ENCODE measurements around the gene INO80D.
A peak's percentile ranks its signal among the peaks of the same experiment; 100 is the strongest.

Gene INO80D

DNA sequence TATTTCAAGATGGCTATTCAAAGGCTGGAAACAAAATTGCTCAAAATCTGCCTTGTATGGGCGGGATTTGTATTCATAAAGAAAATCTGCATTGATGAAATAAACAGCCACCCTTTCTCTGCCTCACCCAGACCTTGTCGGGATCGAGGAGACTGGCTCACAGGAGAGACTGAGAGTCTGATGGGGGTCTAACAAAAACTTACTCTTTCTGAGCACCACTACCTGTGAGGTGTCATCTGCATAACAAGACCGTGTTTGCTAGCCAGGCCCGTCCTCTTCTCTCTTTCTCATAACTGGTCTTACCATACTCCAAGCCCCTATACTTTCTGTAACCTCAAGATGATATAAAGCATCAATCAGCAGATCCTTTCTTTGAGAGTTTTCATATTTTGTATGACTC, 115.6 kb downstream of the INO80D start:
- Mint-ChIP-seq H3K36me3 (no peaks in the 10 kb centered on the region), H3K27ac (no peak overlapping the region), H3K27me3 (peaks cover 0 to 8% of the 10 kb centered on the region in 2 donors), H3K4me1 (peaks cover 3 to 4% of the 10 kb centered on the region in 2 donors), H3K4me3 (no peak overlapping the region), H3K9me3 (no peaks in the 10 kb centered on the region)
- ATAC-seq (replicated peaks) (no peak), DNase-seq (no peak)

- ATAC-seq (replicated peaks) (peak in 1 of 2 donors; percentile 34), DNase-seq (no peak)
- no peak overlapping the region for H3K27ac Mint-ChIP-seq
- no peak overlapping the region for H3K4me3 Mint-ChIP-seq
- peaks cover 0 to 2% of the 10 kb centered on the region in 2 donors for H3K4me1 Mint-ChIP-seq
- H3K9me3 Mint-ChIP-seq = no peaks in the 10 kb centered on the region
- H3K36me3 Mint-ChIP-seq = no peaks in the 10 kb centered on the region
- peaks cover 0 to 10% of the 10 kb centered on the region in 2 donors for H3K27me3 Mint-ChIP-seq
Observed at GRCh38 chr2:205969584-205969983, 116.4 kb downstream of the INO80D start.

DNA sequence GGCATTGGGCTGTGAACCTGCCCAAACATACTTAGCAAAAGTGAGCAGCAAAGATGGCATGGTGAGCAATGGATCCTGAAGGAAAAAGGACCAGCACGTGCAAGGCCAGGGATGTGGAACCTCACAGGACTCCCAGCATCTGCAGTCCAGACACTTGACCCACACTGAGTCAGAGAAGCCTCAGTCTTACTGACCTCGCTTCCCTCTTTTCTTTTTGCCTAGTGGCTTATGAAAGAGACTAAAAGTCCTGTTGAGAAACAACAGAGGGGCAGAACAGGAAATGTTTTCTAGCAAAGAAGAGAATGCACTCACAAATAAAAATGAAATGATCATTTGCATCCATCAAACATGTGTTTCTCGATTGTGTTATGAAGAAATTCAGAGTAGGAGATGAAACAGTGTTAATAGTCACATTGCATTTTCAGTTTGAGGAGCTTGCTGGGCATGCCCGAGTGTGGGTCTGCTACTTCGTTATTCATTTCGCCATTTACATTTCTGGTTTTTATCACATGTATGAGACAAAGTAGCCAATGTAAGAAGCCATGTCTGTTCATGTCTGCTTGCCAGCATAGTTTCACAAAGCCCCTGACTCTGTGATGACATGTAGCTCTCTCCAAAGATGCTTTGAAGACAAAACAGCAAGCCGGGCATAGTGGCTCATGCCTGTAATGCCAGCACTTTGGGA, 118.4 kb downstream of the INO80D start:
- H3K9me3 Mint-ChIP-seq = no peaks in the 10 kb centered on the region
- ATAC-seq (replicated peaks) (no peak), DNase-seq (no peak)
- peaks cover 0 to 10% of the 10 kb centered on the region in 2 donors for H3K27me3 Mint-ChIP-seq
- H3K36me3 Mint-ChIP-seq = no peaks in the 10 kb centered on the region
- H3K4me1 Mint-ChIP-seq = peaks cover 0 to 2% of the 10 kb centered on the region in 2 donors
- H3K4me3 Mint-ChIP-seq = no peak overlapping the region
- no peak overlapping the region for H3K27ac Mint-ChIP-seq

- H3K9me3 Mint-ChIP-seq = no peaks in the 10 kb centered on the region
- no peak overlapping the region for H3K4me3 Mint-ChIP-seq
- no peak for ATAC-seq (replicated peaks)
- H3K4me1 Mint-ChIP-seq = peaks cover 0 to 2% of the 10 kb centered on the region in 2 donors
- DNase-seq = no peak
- no peaks in the 10 kb centered on the region for H3K36me3 Mint-ChIP-seq
- H3K27me3 Mint-ChIP-seq = peaks cover 0 to 4% of the 10 kb centered on the region in 2 donors
- no peak overlapping the region for H3K27ac Mint-ChIP-seq
Observed at GRCh38 chr2:205965707-205966106, 120.3 kb downstream of the INO80D start.

DNA sequence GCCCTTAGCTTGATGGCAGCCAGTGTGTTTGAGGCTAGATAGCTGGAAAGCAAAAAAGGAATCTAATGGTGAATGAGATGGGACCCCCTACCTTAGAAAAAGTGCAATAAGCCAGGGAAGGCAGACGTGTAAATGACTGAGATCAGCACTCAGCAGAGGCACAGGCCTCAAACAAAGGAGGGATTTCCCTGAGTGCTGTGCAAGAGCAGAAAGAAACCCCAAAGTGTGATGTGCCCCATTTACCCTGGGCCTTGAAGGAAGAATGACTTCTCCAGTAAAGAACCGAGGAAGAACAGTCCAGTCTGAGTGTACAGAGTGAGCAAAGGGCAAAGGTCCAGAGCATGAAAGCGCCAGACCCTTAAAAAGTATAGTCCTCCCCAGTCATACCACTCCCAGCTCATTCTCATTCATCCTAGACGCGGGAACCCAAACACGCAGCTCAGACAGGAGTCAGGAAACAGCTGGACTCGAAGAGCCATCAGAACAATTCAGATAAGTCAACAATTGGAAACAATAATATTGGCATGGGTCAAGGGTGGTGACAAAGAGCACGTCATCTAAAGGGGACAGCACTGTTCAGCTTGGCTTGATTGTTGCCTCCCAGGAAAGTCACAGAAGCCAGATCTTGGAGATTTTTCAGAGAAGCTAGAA, 121.7 kb downstream of the INO80D start:
- Mint-ChIP-seq H3K27ac (no peak overlapping the region), H3K27me3 (peaks cover 0 to 4% of the 10 kb centered on the region in 2 donors), H3K36me3 (no peaks in the 10 kb centered on the region), H3K9me3 (no peaks in the 10 kb centered on the region), H3K4me3 (no peak overlapping the region), H3K4me1 (peaks cover 0 to 2% of the 10 kb centered on the region in 2 donors)
- ATAC-seq (replicated peaks) (no peak), DNase-seq (no peak)

- DNase-seq = no peak
- Mint-ChIP-seq H3K4me3 (no peak overlapping the region), H3K36me3 (no peaks in the 10 kb centered on the region), H3K27me3 (peaks cover 6% of the 10 kb centered on the region in 2 donors), H3K4me1 (no peaks in the 10 kb centered on the region), H3K27ac (no peak overlapping the region), H3K9me3 (no peaks in the 10 kb centered on the region)
- no peak for ATAC-seq (replicated peaks)
Observed at GRCh38 chr2:205959521-205959920, 126.5 kb downstream of the INO80D start.

- ATAC-seq (replicated peaks) (no peak), DNase-seq (no peak)
- Mint-ChIP-seq H3K36me3 (no peaks in the 10 kb centered on the region), H3K9me3 (peaks cover 0 to 4% of the 10 kb centered on the region in 2 donors), H3K27ac (no peak overlapping the region), H3K27me3 (peaks cover 6 to 11% of the 10 kb centered on the region in 2 donors), H3K4me3 (no peak overlapping the region), H3K4me1 (no peaks in the 10 kb centered on the region)
Observed at GRCh38 chr2:205957452-205958154, 128.4 kb downstream of the INO80D start.

DNA sequence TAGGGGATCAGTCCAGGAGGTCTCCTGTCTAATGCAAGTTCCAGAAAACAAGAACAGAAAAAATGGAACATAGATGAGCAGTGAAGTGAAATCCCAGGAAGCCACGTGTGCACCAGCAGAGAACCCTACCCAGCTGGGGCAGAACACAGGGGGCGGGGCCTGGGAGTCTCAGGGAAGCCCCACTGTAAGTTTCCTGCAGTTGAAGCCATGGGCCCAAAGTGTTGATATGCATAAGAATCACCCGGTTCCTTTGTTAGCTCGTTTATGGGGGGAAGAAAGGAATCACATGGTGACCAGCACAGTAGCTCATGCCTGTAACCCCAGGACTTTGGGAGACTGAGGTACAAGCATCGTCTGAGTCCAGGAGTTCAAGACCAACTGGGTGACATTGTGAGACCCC, 131.3 kb downstream of the INO80D start:
- Mint-ChIP-seq H3K27ac (no peak overlapping the region), H3K4me3 (no peak overlapping the region), H3K36me3 (no peaks in the 10 kb centered on the region), H3K9me3 (peaks cover 6% of the 10 kb centered on the region in 2 donors), H3K4me1 (no peaks in the 10 kb centered on the region), H3K27me3 (peaks cover 11 to 18% of the 10 kb centered on the region in 2 donors)
- DNase-seq (no peak), ATAC-seq (replicated peaks) (no peak)

DNA sequence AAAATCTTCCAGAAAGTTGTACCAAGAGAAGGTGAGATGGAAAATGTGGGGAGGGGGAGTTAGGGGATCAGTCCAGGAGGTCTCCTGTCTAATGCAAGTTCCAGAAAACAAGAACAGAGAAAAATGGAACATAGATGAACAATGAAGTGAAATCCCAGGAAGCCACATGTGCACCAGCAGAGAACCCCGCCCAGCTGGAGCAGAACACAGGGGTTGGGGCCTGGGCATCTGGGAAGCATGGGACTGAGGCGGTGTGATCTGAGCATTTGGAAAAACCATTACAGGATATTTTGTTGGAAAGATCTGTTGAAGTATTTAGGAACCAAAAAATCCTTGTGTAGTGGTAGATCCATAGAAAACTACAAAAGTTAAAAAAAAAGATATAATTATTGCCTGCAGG, 133.7 kb downstream of the INO80D start:
- H3K9me3 Mint-ChIP-seq = peaks cover 6% of the 10 kb centered on the region in 2 donors
- H3K27me3 Mint-ChIP-seq = peaks cover 11 to 18% of the 10 kb centered on the region in 2 donors
- ATAC-seq (replicated peaks) (no peak), DNase-seq (no peak)
- H3K4me3 Mint-ChIP-seq = no peak overlapping the region
- no peaks in the 10 kb centered on the region for H3K36me3 Mint-ChIP-seq
- peaks cover 0 to 7% of the 10 kb centered on the region in 2 donors for H3K4me1 Mint-ChIP-seq
- H3K27ac Mint-ChIP-seq = no peak overlapping the region

DNA sequence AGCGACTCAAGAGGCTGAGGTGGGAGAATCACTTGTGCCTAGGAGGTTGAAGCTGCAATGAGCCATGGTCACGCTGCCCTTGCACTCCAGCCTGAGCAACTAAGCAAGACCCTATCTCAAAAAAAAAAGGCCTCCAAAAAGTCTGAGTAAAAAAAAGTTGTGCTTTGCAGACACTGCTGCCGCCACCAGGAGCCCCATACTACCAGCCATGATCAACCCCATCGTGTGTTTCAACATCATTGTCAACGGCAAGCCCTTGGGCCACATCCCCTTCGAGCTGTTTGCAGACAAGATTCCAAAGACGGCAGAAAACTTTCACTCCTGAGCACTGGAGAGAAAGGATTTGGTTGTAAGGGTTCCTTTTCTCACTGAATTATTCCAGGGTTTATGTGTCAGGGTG, 137.1 kb downstream of the INO80D start:
- no peak overlapping the region for H3K4me3 Mint-ChIP-seq
- no peak overlapping the region for H3K27ac Mint-ChIP-seq
- no peaks in the 10 kb centered on the region for H3K36me3 Mint-ChIP-seq
- peaks cover 6% of the 10 kb centered on the region in 2 donors for H3K9me3 Mint-ChIP-seq
- peaks cover 10 to 17% of the 10 kb centered on the region in 2 donors for H3K27me3 Mint-ChIP-seq
- ATAC-seq (replicated peaks) (no peak), DNase-seq (no peak)
- peaks cover 0 to 7% of the 10 kb centered on the region in 2 donors for H3K4me1 Mint-ChIP-seq

GRCh38 chr2:205948496-205948837, 137.5 kb downstream of the INO80D start:
- no peaks in the 10 kb centered on the region for H3K36me3 Mint-ChIP-seq
- DNase-seq (no peak), ATAC-seq (replicated peaks) (no peak)
- H3K27me3 Mint-ChIP-seq = peaks cover 10 to 17% of the 10 kb centered on the region in 2 donors
- peaks cover 0 to 7% of the 10 kb centered on the region in 2 donors for H3K4me1 Mint-ChIP-seq
- no peak overlapping the region for H3K27ac Mint-ChIP-seq
- peaks cover 6% of the 10 kb centered on the region in 2 donors for H3K9me3 Mint-ChIP-seq
- no peak overlapping the region for H3K4me3 Mint-ChIP-seq

GRCh38 chr2:205947621-205948495, 138.1 kb downstream of the INO80D start:
- H3K4me3 Mint-ChIP-seq = no peak overlapping the region
- DNase-seq (peak; percentile 31), ATAC-seq (replicated peaks) (peak; percentile 70 to 75)
- H3K27me3 Mint-ChIP-seq = peaks cover 10 to 14% of the 10 kb centered on the region in 2 donors
- H3K9me3 Mint-ChIP-seq = peaks cover 3 to 6% of the 10 kb centered on the region in 2 donors
- H3K27ac Mint-ChIP-seq = no peak overlapping the region
- peaks cover 0 to 7% of the 10 kb centered on the region in 2 donors for H3K4me1 Mint-ChIP-seq
- no peaks in the 10 kb centered on the region for H3K36me3 Mint-ChIP-seq

DNA sequence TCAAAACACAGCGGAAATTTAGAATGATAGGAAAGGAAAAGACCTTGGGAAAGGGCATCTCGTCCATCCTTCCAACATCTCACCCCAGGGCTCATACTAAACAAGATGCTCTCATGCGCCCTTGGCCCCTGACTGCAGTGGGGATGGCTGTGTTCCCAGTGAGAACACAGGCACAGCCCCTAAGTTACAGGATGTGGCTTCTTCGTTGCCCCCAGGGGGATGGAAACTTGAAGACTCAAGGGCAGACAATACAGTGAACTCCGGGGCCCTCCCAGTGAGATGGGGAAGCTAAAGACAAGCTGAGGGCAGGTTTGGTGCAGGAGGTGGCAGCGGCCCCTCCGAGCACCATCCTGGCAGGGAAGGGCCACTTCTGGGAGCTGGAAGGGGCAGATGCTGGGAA, 139.7 kb downstream of the INO80D start:
- no peak for DNase-seq
- Mint-ChIP-seq H3K27me3 (peaks cover 7 to 12% of the 10 kb centered on the region in 2 donors), H3K36me3 (no peaks in the 10 kb centered on the region), H3K4me1 (peaks cover 0 to 7% of the 10 kb centered on the region in 2 donors), H3K9me3 (peaks cover 2 to 3% of the 10 kb centered on the region in 2 donors), H3K27ac (no peak overlapping the region), H3K4me3 (no peak overlapping the region)
- no peak for ATAC-seq (replicated peaks)

All from stimulated activated naive B cell treated with anti-CD40 and anti-IgM and Interleukin-4, amounts not matched to agents 10 μg/mL and 1 μg/mL and 100 μg/mL, for 72 hours (primary cell).